ENCODE data around the gene OR51D1. TPM values are rescaled to one million over a fixed set of nuclear protein-coding genes. Genes with fewer than 3 reads are reported as not detected.

The OR51D1 gene
- total and polyA plus RNA-seq, 2 of the 8 experiments (the other 6 are each of a cell fraction or from before 2014, with no cell fraction given): not detected

DNA sequence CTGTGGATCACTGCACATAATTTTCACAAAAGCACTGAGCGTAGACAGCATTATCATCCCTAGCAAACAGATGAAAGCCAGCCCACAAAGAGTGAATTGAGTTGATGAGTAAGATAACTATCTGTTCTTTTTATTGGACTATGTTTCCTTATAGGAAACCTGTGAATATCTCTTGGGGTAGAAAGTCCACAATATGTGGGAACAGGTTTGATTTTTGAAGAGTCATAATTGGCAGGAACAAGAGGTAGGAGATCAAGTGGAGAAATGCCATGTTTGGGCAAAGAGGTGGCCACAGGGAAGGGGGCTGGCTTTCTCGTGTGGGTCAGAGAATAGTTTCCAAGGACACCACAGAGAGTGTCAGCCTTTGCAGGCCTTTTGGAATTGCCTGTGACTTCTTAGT is 36.5 kb downstream of the OR51D1 start:
- TF ChIP-seq SP2 (IDR thresholded peaks at IDR 0.05; ENCODE audit: low read length): no peak
- 90% methylated on average over 2 of the region's 2 CpGs; no CpG with 5 or more reads in 1 of the 2 experiments for WGBS, 2 experiments (ENCODE audit: extremely low coverage in 1 of 2, insufficient coverage in 1 of 2, insufficient read length in 1 of 2, insufficient replicate concordance in 2 of 2, low coverage in 1 of 2, low lambda C conversion rate in 2 of 2, missing lambda C conversion rate in 1 of 2)
- H2BK120ac ChIP-seq (replicated peaks; ENCODE audit: low read depth, low read length): no peak overlapping the region
- no peak overlapping the region for H2AK5ac ChIP-seq (ENCODE audit: low read depth, low read length)
- H3K9me3 ChIP-seq (ENCODE audit: insufficient read depth in 2 of 2, low read depth in 1 of 2, low read length in 1 of 2): no peaks in the 10 kb centered on the region
- no peaks in the 10 kb centered on the region for H3K36me3 ChIP-seq (ENCODE audit: control insufficient read depth in 2 of 4, insufficient read depth in 4 of 4, low read length in 3 of 4)
- no peaks in the 10 kb centered on the region for H3K79me1 ChIP-seq (ENCODE audit: low read depth, low read length)
- no peak overlapping the region for H3K23ac ChIP-seq (ENCODE audit: insufficient read length)
- H3K56ac ChIP-seq (replicated peaks; ENCODE audit: insufficient read length, low read depth, low read length): no peak overlapping the region
- no peak overlapping the region for H3K14ac ChIP-seq (ENCODE audit: insufficient read length)
- peaks cover 2% of the 10 kb centered on the region; the same call in 1 of the 2 replicates for H3K23me2 ChIP-seq (ENCODE audit: low read depth, low read length)
- POLR2A ChIA-PET (ENCODE audit: partially characterized antibody): no interaction called here
- H4K20me1 ChIP-seq (replicated peaks in 1 of 2; ENCODE audit: control insufficient read depth in 1 of 2, insufficient read depth in 2 of 2, low read length in 2 of 2): no peaks in the 10 kb centered on the region
- H3K4me1 ChIP-seq (replicated peaks in 1 of 4; ENCODE audit: control insufficient read depth in 3 of 4, insufficient read depth in 4 of 4, low read length in 3 of 4): no peaks in the 10 kb centered on the region
- H3K4me2 ChIP-seq (ENCODE audit: insufficient read depth in 1 of 2, low read depth in 2 of 2, low read length in 2 of 2): no peak overlapping the region
- no peak overlapping the region for H3K9ac ChIP-seq (replicated peaks in 1 of 4; ENCODE audit: extremely low read depth in 1 of 4, low read depth in 3 of 4, low read length in 3 of 4)
- no peaks in the 10 kb centered on the region for H3K27me3 ChIP-seq (replicated peaks in 1 of 4; ENCODE audit: control insufficient read depth in 3 of 4, extremely low read depth in 1 of 4, insufficient read depth in 3 of 4, low read length in 3 of 4)
- H3K4ac ChIP-seq (replicated peaks; ENCODE audit: insufficient read length, low read depth, low read length): no peak overlapping the region
- no peak overlapping the region for H3K18ac ChIP-seq (ENCODE audit: extremely low read depth, low read length)
- no peak overlapping the region for H4K5ac ChIP-seq (ENCODE audit: insufficient read length, low read depth, low read length)
- H4K91ac ChIP-seq (replicated peaks; ENCODE audit: insufficient read length, low read length): no peak overlapping the region
- no peak overlapping the region for H2BK12ac ChIP-seq (ENCODE audit: low read depth, low read length)
- no peak overlapping the region for H2AFZ ChIP-seq (ENCODE audit: low read length)
- CTCF ChIA-PET (ENCODE audit: partially characterized antibody): no interaction called here
- H2BK5ac ChIP-seq (ENCODE audit: low read depth, low read length): no peak overlapping the region
- no peak overlapping the region for H2BK20ac ChIP-seq (ENCODE audit: low read length)
- H3K79me2 ChIP-seq (ENCODE audit: control insufficient read depth in 1 of 2, insufficient read depth in 2 of 2, low read length in 2 of 2): no peaks in the 10 kb centered on the region
- no peak overlapping the region for H3K4me3 ChIP-seq (ENCODE audit: extremely low read depth in 1 of 4, insufficient read depth in 2 of 4, low read depth in 3 of 4, low read length in 4 of 4)
- DNase-seq (ENCODE audit: low read depth in 1 of 2, low spot score in 2 of 2): no peak
- no peak overlapping the region for H4K8ac ChIP-seq (ENCODE audit: extremely low read depth, insufficient read depth, low read length)
- H2BK15ac ChIP-seq (ENCODE audit: low read length): no peak overlapping the region
- H3K27ac ChIP-seq (ENCODE audit: low read depth, low read length): no peak overlapping the region
- no peak for FAIRE-seq
